WTC11 (cell line): ENCODE data around the gene TM9SF3.

Experiments
- CTCF ChIP-seq: fragments of 200-600 bp; IDR thresholded peaks from 2 replicates; pipeline ENCODE4 v1.8.0; 2022; ENCODE audit warnings: antibody characterized with exemption
- GRHL2 ChIP-seq: fragments of 250-450 bp; sonication (Bioruptor Pico); IDR thresholded peaks from 2 replicates; pipeline ENCODE4 v1.8.0; 2022; ENCODE audit warnings: mild to moderate bottlenecking, moderate library complexity; ENCODE audit not compliant: insufficient replicate concordance, severe bottlenecking
- HMGXB4 ChIP-seq: sonication (generic); formaldehyde crosslinking; IDR thresholded peaks from 2 replicates; pipeline ENCODE4 v1.8.1; 2023; ENCODE audit warnings: mild to moderate bottlenecking, moderate library complexity, missing genetic modification reagents
- JUN ChIP-seq: sonication (generic); formaldehyde crosslinking; IDR thresholded peaks from 2 replicates; pipeline ENCODE4 v1.8.0; 2023; ENCODE audit warnings: mild to moderate bottlenecking, missing genetic modification reagents
- MLX ChIP-seq: sonication (generic); formaldehyde crosslinking; IDR thresholded peaks from 2 replicates; pipeline ENCODE4 v1.8.1; 2023; ENCODE audit warnings: mild to moderate bottlenecking, missing genetic modification reagents, moderate library complexity
- NFE2L1 ChIP-seq: sonication (generic); formaldehyde crosslinking; IDR thresholded peaks from 2 replicates; pipeline ENCODE4 v1.8.1; 2023; ENCODE audit warnings: missing genetic modification reagents
- SP1 ChIP-seq: sonication (generic); formaldehyde crosslinking; conservative IDR thresholded peaks from 2 replicates; pipeline ENCODE4 v1.8.1; 2022; ENCODE audit warnings: missing genetic modification reagents
- ZNF232 ChIP-seq: sonication (generic); formaldehyde crosslinking; IDR thresholded peaks from 2 replicates; pipeline ENCODE4 v1.8.0; 2022; ENCODE audit warnings: mild to moderate bottlenecking, missing genetic modification reagents
- ZNF263 ChIP-seq: sonication (generic); formaldehyde crosslinking; IDR thresholded peaks from 2 replicates; pipeline ENCODE4 v1.8.1; 2022; ENCODE audit warnings: low read depth, mild to moderate bottlenecking, moderate library complexity, missing genetic modification reagents
- ZNF423 ChIP-seq: fragments of 250-450 bp; sonication (Bioruptor Pico); IDR thresholded peaks from 2 replicates; pipeline ENCODE4 v2.1.2; 2022; ENCODE audit warnings: mild to moderate bottlenecking, moderate library complexity
- ZNF512 ChIP-seq: sonication (generic); formaldehyde crosslinking; IDR thresholded peaks from 2 replicates; pipeline ENCODE4 v1.8.1; 2022; ENCODE audit warnings: missing genetic modification reagents, borderline replicate concordance
- TF ChIP-seq, protein P1 (sequence below): sonication (generic); formaldehyde crosslinking; IDR thresholded peaks from 2 replicates; pipeline ENCODE4 v1.8.0; 2022; ENCODE audit warnings: mild to moderate bottlenecking, missing genetic modification reagents
- TF ChIP-seq, protein P2 (sequence below): sonication (generic); formaldehyde crosslinking; IDR thresholded peaks from 2 replicates; pipeline ENCODE4 v1.8.0; 2023; ENCODE audit warnings: missing genetic modification reagents
- TF ChIP-seq, protein P3 (sequence below): sonication (generic); formaldehyde crosslinking; conservative IDR thresholded peaks from 2 replicates; pipeline ENCODE4 v1.8.1; 2022; ENCODE audit warnings: mild to moderate bottlenecking, missing genetic modification reagents

GRCh38 chr10:96556003-96556402, 30.8 kb downstream of the TM9SF3 start:
- TF ChIP-seq CTCF = no peak
- TF ChIP-seq, protein P1, sequence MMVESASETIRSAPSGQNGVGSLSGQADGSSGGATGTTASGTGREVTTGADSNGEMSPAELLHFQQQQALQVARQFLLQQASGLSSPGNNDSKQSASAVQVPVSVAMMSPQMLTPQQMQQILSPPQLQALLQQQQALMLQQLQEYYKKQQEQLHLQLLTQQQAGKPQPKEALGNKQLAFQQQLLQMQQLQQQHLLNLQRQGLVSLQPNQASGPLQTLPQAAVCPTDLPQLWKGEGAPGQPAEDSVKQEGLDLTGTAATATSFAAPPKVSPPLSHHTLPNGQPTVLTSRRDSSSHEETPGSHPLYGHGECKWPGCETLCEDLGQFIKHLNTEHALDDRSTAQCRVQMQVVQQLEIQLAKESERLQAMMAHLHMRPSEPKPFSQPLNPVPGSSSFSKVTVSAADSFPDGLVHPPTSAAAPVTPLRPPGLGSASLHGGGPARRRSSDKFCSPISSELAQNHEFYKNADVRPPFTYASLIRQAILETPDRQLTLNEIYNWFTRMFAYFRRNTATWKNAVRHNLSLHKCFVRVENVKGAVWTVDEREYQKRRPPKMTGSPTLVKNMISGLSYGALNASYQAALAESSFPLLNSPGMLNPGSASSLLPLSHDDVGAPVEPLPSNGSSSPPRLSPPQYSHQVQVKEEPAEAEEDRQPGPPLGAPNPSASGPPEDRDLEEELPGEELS (CRISPR knock-in tag) = no peak
- TF ChIP-seq, protein P2, sequence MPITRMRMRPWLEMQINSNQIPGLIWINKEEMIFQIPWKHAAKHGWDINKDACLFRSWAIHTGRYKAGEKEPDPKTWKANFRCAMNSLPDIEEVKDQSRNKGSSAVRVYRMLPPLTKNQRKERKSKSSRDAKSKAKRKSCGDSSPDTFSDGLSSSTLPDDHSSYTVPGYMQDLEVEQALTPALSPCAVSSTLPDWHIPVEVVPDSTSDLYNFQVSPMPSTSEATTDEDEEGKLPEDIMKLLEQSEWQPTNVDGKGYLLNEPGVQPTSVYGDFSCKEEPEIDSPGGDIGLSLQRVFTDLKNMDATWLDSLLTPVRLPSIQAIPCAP = no peak
- TF ChIP-seq ZNF232 (CRISPR knock-in tag) = no peak
- no peak for TF ChIP-seq ZNF263 (CRISPR knock-in tag)
- no peak for TF ChIP-seq HMGXB4 (CRISPR knock-in tag)
- TF ChIP-seq, protein P3, sequence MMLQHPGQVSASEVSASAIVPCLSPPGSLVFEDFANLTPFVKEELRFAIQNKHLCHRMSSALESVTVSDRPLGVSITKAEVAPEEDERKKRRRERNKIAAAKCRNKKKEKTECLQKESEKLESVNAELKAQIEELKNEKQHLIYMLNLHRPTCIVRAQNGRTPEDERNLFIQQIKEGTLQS = no peak
- TF ChIP-seq MLX = no peak
- no peak for TF ChIP-seq JUN (CRISPR knock-in tag)
- no peak for TF ChIP-seq NFE2L1 (CRISPR knock-in tag)
- TF ChIP-seq GRHL2 (CRISPR knock-in tag) = no peak
- no peak for TF ChIP-seq ZNF423 (CRISPR knock-in tag)
- TF ChIP-seq SP1 = no peak
- TF ChIP-seq ZNF512 (CRISPR knock-in tag) = no peak
